ENCODE data around the gene STAT1.

The STAT1 gene

GRCh38 chr2:191030521-191031154 lies 16.7 kb upstream of the STAT1 start:
- DNase-seq, result no peak

- DNase-seq, result no peak
Measured at GRCh38 chr2:191029280-191029950, 15.4 kb upstream of the STAT1 start.

- DNase-seq, result no peak
Measured at GRCh38 chr2:191026377-191026776, 12.4 kb upstream of the STAT1 start.

GRCh38 chr2:191025135-191025534 lies 11.2 kb upstream of the STAT1 start:
- no peak for DNase-seq

- DNase-seq, result no peak
Measured at GRCh38 chr2:191023235-191023679, 9.3 kb upstream of the STAT1 start.

GRCh38 chr2:191020742-191021381 lies 6.9 kb upstream of the STAT1 start:
- peak; percentile 29 for DNase-seq

GRCh38 chr2:191020221-191020741 lies 6.3 kb upstream of the STAT1 start:
- DNase-seq, result peak; percentile 89

- DNase-seq, result no peak
Measured at GRCh38 chr2:191019376-191019775, 5.4 kb upstream of the STAT1 start.

GRCh38 chr2:191018643-191019119 lies 4.7 kb upstream of the STAT1 start:
- no peak for DNase-seq

GRCh38 chr2:191018048-191018447 lies 4.1 kb upstream of the STAT1 start:
- no peak for DNase-seq

GRCh38 chr2:191015831-191016230 lies 1.9 kb upstream of the STAT1 start:
- no peak for DNase-seq

- DNase-seq, result no peak
Measured at GRCh38 chr2:191015239-191015638, 1.3 kb upstream of the STAT1 start.

GRCh38 chr2:191014653-191015020 lies 666 bp upstream of the STAT1 start:
- no peak for DNase-seq

- DNase-seq, result no peak
Measured at GRCh38 chr2:191013682-191013931, 364 bp downstream of the STAT1 start.

- no peak for DNase-seq
Measured at GRCh38 chr2:191012845-191013681, 908 bp downstream of the STAT1 start.

GRCh38 chr2:191012346-191012745 lies 1.6 kb downstream of the STAT1 start:
- no peak for DNase-seq

GRCh38 chr2:191010887-191011885 lies 2.8 kb downstream of the STAT1 start:
- no peak for DNase-seq

GRCh38 chr2:191009541-191010374 lies 4.2 kb downstream of the STAT1 start:
- DNase-seq, result no peak

GRCh38 chr2:191008286-191008685 lies 5.7 kb downstream of the STAT1 start:
- no peak for DNase-seq

- DNase-seq, result no peak
Measured at GRCh38 chr2:191006997-191007783, 6.8 kb downstream of the STAT1 start.
